Keratinocyte (primary cell): ENCODE results near the gene C10orf67. TPM values are rescaled to one million over a fixed set of nuclear protein-coding genes. Genes with fewer than 3 reads are reported as not detected.

Source experiments
- DNase-seq: peaks from one replicate; pipeline ENCODE4 v3.0.0-alpha.2; 2011; ENCODE audit warnings: low read depth, missing footprints, low spot score
- FAIRE-seq: peaks from 2 replicates; lab custom pipeline; 2011; peaks lifted over from hg19 to GRCh38; lab: Jason Lieb, UNC
- H2AFZ ChIP-seq: 2 replicates; pipeline ENCODE4 v1.6.0; 2012; ENCODE audit warnings: low read length, control low read depth, inconsistent platforms; ENCODE audit not compliant: control insufficient read depth
- H3K27ac ChIP-seq: 2 replicates; pipeline ENCODE4 v1.5.1; 2011; ENCODE audit warnings: low read length; ENCODE audit not compliant: control insufficient read depth, insufficient read depth
- H3K27me3 ChIP-seq: 3 replicates; pipeline ENCODE4 v1.6.0; 2011; ENCODE audit warnings: low read length; ENCODE audit not compliant: control insufficient read depth, insufficient read depth; ENCODE audit errors: extremely low read depth
- H3K36me3 ChIP-seq, 2 experiments: 2 replicates in 1 of 2; 3 replicates in 1 of 2; pipeline ENCODE4 v1.5.1; 2011; ENCODE audit warnings: low read length in 2 of 2, mild to moderate bottlenecking in 1 of 2; ENCODE audit not compliant: control insufficient read depth in 2 of 2, insufficient read depth in 2 of 2; ENCODE audit errors: extremely low read depth in 1 of 2
- H3K4me1 ChIP-seq: 3 replicates; pipeline ENCODE4 v1.5.1; 2011; ENCODE audit warnings: low read length; ENCODE audit not compliant: control insufficient read depth, insufficient read depth; ENCODE audit errors: extremely low read depth
- H3K4me2 ChIP-seq: 3 replicates; pipeline ENCODE4 v1.6.0; 2011; ENCODE audit warnings: low read depth, low read length; ENCODE audit not compliant: control insufficient read depth, insufficient read depth; ENCODE audit errors: extremely low read depth
- H3K4me3 ChIP-seq, 3 experiments: fragments of 200-600 bp in 1 of 3; sonication (generic) in 1 of 3; 2 replicates in 2 of 3; 3 replicates in 1 of 3; pipeline ENCODE4 v1.5.1; 2011 to 2016; ENCODE audit warnings: low read length in 3 of 3, mild to moderate bottlenecking in 3 of 3, control low read depth in 2 of 3, inconsistent platforms in 1 of 3, low read depth in 1 of 3, mixed read lengths in 1 of 3, mixed run types in 1 of 3, moderate library complexity in 1 of 3; ENCODE audit not compliant: control insufficient read depth in 2 of 3, insufficient read depth in 2 of 3; ENCODE audit errors: extremely low read depth in 1 of 3
- H3K79me2 ChIP-seq: 2 replicates; pipeline ENCODE4 v1.6.0; 2012; ENCODE audit warnings: low read length; ENCODE audit not compliant: control insufficient read depth, insufficient read depth
- H3K9ac ChIP-seq: 3 replicates; pipeline ENCODE4 v1.6.0; 2011; ENCODE audit warnings: low read length; ENCODE audit not compliant: control insufficient read depth, insufficient read depth; ENCODE audit errors: extremely low read depth
- H3K9me1 ChIP-seq: 3 replicates; pipeline ENCODE4 v1.6.0; 2011; ENCODE audit warnings: low read length; ENCODE audit not compliant: control insufficient read depth, insufficient read depth; ENCODE audit errors: extremely low read depth
- H3K9me3 ChIP-seq: 2 replicates; pipeline ENCODE4 v1.5.1; 2012; ENCODE audit warnings: low read depth, low read length; ENCODE audit not compliant: control insufficient read depth
- H4K20me1 ChIP-seq: 3 replicates; pipeline ENCODE4 v1.6.0; 2011; ENCODE audit warnings: low read length; ENCODE audit not compliant: control insufficient read depth, insufficient read depth; ENCODE audit errors: extremely low read depth
- CTCF ChIP-seq, 3 experiments: IDR thresholded peaks in 1 of 3; conservative IDR thresholded peaks in 1 of 3; optimal IDR thresholded peaks in 1 of 3; 2 replicates in 2 of 3; 3 replicates in 1 of 3; pipeline versions ENCODE3 to v1.5.1; 2011; ENCODE audit warnings: low read length in 3 of 3, mild to moderate bottlenecking in 3 of 3, moderate library complexity in 2 of 3, control low read depth in 1 of 3, inconsistent platforms in 1 of 3; ENCODE audit not compliant: insufficient read depth in 2 of 3; ENCODE audit errors: extremely low read depth in 1 of 3
- EZH2 ChIP-seq: IDR thresholded peaks from one replicate; pipeline ENCODE4 v1.6.1; 2012; ENCODE audit warnings: inconsistent platforms, mild to moderate bottlenecking, low read length, moderate library complexity
- dilution Hi-C: fragments of 300-500 bp; cut with MboI; formaldehyde crosslinking; loops from one replicate; pipeline ENCODE4 v1.7.0; 2020; ENCODE audit warnings: low sequenced_read_pairs; ENCODE audit not compliant: extremely low pct_ligation_motif_present
- polyA plus RNA-seq, 5 experiments: library from polyadenylated mRNA; depleted of rRNA in 3 of 5; stranded (reverse) in 3 of 5; stranded (forward) in 1 of 5; unstranded in 1 of 5; fragments of >200 nt; gene quantifications; 1 replicate in 1 of 5; 2 replicates in 3 of 5; 3 replicates in 1 of 5; pipeline versions ENCODE4 v1.2.1 to v1.2.3, GENCODE V29; 2011 to 2012; ENCODE audit warnings: missing spikeins in 2 of 5, low read depth in 1 of 5, low replicate concordance in 1 of 5

C10orf67 gene
- polyA plus RNA-seq, 1 donor (not counting 4 experiments of a cell fraction or from before 2014, with no cell fraction given), result 0.26 TPM

DNA sequence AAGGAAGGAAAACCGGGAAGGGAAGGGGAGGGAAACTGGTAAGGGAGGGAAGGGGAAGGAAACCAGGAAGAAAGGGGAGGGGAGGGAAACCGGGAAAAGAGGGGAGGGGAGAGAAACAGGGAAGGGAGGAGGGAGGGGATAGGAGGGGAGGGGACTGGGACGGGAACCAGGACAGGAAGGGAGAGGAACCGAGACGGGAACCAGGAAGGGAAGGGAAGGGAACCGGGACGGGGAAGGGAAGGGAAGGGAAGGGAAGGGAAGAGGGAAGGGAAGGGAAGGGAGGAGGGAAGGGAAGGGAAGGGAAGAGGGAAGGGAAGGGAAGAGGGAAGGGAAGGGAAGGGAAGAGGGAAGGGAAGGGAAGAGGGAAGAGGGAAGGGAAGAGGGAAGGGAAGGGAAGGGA, 13.6 kb downstream of the C10orf67 start:
- H3K27ac ChIP-seq, result no peak overlapping the region
- no peaks in the 10 kb centered on the region for H3K9me1 ChIP-seq
- no peak overlapping the region for H3K4me2 ChIP-seq
- H3K36me3 ChIP-seq, result no peaks in the 10 kb centered on the region
- H3K79me2 ChIP-seq, result no peaks in the 10 kb centered on the region
- dilution Hi-C loops, result no loop called here
- DNase-seq, result no peak
- H3K4me1 ChIP-seq, result peaks cover 10% of the 10 kb centered on the region
- no peak overlapping the region for H3K9ac ChIP-seq
- no peaks in the 10 kb centered on the region for H4K20me1 ChIP-seq
- no peak overlapping the region for H2AFZ ChIP-seq
- H3K4me3 ChIP-seq, result no peak overlapping the region
- TF ChIP-seq EZH2, result no peak
- TF ChIP-seq CTCF (optimal IDR thresholded peaks at IDR 0.05 in 1 of 3, IDR thresholded peaks at IDR 0.05 in 1 of 3, conservative IDR thresholded peaks at IDR 0.05 in 1 of 3; ENCODE audit: extremely low read depth in 1 of 3, insufficient read depth in 2 of 3, low read length in 3 of 3), result no peak
- no peaks in the 10 kb centered on the region for H3K27me3 ChIP-seq
- FAIRE-seq, result no peak
- H3K9me3 ChIP-seq, result no peaks in the 10 kb centered on the region

DNA sequence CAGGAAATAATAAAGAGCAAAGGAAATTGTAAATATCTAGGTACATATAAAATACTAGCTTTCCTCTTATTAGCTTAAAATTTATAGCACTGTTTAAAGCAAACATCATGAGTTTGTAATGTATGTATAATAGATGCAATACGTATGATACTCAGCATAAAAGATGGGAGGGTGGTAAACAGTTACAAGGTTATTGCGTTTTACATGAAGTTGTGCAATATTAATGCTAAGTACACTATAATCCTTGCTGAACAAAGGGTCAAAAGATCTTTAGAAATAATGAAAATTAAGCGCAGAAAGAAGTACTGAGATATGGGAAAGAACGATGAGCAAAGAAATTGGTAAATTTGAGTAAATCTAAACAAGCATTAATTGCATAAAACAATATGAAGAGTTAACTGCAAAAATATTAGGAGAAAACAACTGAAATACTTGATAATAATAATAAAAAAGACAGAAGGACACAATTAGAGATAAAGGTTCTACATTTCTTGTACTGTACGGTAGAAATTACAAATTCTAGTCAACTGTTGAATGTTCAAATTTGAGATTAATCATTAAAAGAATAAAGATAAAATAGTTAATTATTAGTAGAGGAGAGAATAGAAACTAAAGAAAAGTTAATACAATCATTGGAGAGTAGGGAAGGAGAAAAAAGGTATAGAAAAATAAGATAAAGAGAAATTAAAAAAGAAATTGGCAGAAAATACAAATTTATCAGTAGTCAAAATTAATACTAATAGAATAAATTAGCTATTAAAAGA, 17.9 kb downstream of the C10orf67 start:
- Histone ChIP-seq H3K9me1 (no peaks in the 10 kb centered on the region), H3K79me2 (no peaks in the 10 kb centered on the region), H3K27ac (no peak overlapping the region), H3K36me3 (no peaks in the 10 kb centered on the region), H3K4me1 (peaks cover 3% of the 10 kb centered on the region), H3K4me3 (no peak overlapping the region), H3K4me2 (no peak overlapping the region), H3K9ac (no peak overlapping the region), H3K27me3 (no peaks in the 10 kb centered on the region), H3K9me3 (no peaks in the 10 kb centered on the region), H2AFZ (no peak overlapping the region), H4K20me1 (no peaks in the 10 kb centered on the region)
- DNase-seq, result no peak
- dilution Hi-C loops, result no loop called here
- TF ChIP-seq CTCF (optimal IDR thresholded peaks at IDR 0.05 in 1 of 3, IDR thresholded peaks at IDR 0.05 in 1 of 3, conservative IDR thresholded peaks at IDR 0.05 in 1 of 3; ENCODE audit: extremely low read depth in 1 of 3, insufficient read depth in 2 of 3, low read length in 3 of 3), result no peak
- no peak for TF ChIP-seq EZH2
- no peak for FAIRE-seq
